ENCODE measurements around the gene KAZN.

KAZN gene

DNA sequence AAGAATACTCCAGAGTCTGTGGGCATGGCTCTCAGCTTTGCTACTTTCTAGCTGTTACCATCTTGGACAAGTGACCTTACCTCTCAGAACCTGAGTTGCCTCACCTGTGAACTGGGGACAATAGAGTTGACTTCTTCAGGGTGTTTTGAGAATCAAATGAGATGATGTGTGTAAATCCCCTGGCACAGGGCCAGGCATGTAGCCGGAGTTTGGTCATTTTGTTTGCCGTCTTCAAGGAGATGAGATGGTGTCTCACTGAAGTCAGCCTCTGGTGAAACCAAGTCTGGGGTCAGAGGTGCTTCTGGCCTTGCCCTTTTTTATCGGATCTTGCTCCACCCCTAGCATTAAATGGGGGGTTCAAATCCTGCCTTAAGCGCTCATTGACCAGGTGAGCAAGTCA, 405.9 kb downstream of the KAZN start:
- no peak for FAIRE-seq
- TF ChIP-seq POLR2A (IDR thresholded peaks at IDR 0.05; ENCODE audit: low read depth, low read length), result no peak
- DNase-seq (ENCODE audit: insufficient read length, low spot score), result no peak

DNA sequence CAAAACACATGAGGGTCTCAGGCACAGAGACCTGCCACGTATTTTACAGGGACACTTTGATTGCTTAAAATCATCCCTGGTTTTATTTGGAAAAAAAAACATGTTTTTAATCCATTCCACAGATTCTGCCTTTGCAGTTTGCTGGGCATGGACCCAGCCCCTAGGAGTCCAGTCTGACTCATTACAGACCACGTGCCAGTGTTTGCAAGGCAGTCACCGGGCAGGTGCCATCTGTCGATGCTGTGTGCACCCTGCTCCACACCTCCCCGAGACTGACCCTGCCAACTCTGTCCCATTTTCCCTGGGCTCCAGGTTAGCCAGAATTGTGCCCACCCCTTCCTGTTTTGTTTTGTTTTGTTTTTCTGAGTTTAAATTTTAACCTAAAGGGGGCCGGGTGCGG, 406.6 kb downstream of the KAZN start:
- TF ChIP-seq POLR2A (IDR thresholded peaks at IDR 0.05; ENCODE audit: low read depth, low read length), result no peak
- DNase-seq (ENCODE audit: insufficient read length, low spot score) (no peak), FAIRE-seq (no peak)

DNA sequence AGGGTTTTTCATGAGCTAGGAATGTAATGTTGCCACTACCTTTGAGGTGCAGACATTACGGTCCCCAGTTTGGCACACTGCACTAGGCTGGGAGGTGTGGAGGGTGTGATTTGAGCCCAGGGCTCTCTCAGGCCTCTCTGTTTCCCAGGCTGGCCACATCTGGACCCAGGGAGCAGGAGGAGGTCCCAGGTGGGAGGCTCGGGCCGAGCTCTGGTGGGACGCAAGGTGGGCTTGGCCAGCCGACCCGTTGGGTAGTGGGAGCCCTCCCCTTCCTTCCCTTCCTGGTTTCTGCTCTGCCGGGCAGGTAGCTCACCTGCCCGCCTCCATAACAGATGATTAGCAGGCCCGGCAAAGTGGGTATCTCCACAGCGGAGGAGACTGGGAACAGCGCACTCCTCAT, 408.9 kb downstream of the KAZN start:
- TF ChIP-seq POLR2A (IDR thresholded peaks at IDR 0.05; ENCODE audit: low read depth, low read length), result no peak
- no peak for DNase-seq (ENCODE audit: insufficient read length, low spot score)
- no peak for FAIRE-seq

DNA sequence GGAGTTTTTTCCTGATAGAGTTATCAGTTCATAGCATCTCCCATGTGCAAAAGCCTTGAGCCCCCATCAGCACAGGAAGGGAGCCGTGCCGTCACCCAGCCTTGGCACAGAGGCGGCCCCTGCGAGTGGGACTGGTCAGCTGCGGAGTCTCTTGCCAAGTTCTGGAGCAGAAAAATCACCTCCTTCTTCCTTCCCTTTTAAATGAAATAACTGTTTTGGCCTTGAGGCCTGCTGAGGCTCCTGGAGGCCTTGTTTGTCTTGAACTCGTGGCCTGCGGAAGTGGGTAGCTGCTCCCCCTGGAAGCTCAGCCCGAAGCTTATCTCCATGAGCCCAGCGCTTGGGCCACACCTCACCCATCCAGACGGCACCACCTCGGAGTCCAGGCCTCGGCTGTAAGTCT, 409.4 kb downstream of the KAZN start:
- no peak for FAIRE-seq
- no peak for DNase-seq (ENCODE audit: insufficient read length, low spot score)
- no peak for TF ChIP-seq POLR2A (IDR thresholded peaks at IDR 0.05; ENCODE audit: low read depth, low read length)

DNA sequence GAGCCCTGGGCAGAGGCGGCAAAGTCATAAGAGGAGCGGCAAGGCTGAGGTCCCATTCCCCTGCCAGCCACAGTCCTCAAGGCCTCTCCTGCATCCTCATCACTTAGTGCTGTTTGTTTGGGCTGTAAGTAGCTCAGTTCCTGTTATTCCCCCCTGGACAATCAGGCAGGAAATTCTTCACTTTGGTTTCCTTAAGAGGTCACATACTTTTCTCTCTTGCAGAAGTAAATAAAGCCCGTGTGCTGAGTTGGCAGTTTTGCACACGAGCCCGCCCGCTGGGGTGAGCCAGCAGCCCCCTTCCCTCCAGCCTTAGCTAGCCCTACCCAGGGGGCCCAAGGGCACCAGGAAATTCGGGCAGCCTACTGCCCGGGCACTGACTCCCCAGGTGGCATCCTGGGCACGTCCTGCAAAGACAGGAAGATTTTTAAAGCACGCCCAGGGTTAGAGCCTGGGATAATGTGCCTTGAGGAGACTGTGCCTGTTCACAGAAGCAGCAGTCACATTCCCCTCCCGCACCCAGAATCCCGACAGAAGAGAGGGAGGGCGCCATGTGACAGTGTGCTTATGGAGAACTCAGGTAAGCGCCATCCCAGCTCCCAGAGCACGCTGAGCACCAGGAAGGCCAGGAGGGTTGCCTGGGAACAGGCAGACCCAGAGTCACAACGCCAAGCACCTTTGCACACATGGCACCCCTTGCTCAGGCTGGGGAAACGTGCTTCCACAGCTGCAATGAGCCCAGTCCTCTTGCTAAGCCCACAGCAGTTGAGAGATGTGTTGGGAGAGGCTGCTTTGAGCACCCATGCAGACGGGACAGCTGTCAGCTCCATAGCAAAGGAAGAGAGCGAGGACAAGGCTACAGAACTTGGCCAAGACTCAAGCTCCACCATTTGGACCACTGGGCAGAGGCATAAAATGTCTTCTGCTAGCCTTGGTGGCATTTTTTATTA, 410.6 kb downstream of the KAZN start:
- DNase-seq (ENCODE audit: insufficient read length, low spot score) (no peak), FAIRE-seq (no peak)

DNA sequence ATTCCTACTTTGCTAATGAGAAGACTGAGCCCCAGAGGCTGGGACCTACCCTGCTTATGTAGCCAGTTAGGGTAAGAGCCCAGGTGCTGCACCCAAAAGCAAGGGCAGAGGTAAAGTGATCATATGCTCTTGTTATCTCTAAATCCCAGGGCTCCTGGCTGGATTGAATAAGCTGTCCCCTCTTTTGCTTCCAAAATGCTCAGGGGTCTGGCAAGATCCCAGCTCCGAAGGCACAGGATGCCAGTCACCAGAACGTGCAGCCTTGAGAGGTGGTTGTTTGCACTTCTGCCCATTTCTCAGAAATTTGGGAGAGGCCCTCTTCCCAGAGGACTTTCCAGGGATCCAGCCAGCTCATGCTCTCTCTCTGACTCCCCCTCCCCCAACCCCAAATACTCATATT, 412.7 kb downstream of the KAZN start:
- DNase-seq (ENCODE audit: insufficient read length, low spot score) (no peak), FAIRE-seq (no peak)
- no peak for TF ChIP-seq POLR2A (IDR thresholded peaks at IDR 0.05; ENCODE audit: low read depth, low read length)

More for the DNA sequence above, 410.6 kb downstream of the KAZN start:
- TF ChIP-seq POLR2A (IDR thresholded peaks at IDR 0.05; ENCODE audit: low read depth, low read length), result no peak

DNA sequence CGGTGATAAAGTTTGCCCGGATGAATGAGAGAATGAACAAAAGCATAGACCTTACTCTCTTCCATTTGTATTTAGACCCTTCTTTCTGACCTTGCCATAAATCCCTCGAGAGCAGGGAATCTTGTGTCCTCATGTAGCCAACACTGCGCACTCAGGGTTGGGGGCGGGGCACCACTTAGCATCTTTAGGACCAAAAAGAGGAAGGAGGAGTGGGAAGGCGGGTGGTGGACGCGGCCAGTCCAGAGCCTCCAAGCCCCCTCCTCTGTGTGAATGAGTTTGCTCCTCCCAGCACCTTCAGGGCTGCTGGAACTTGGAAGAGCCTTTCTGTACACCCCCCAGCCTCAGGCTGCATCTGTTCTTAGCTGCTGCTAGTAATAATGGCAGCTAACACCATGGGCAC, 413.2 kb downstream of the KAZN start:
- no peak for TF ChIP-seq POLR2A (IDR thresholded peaks at IDR 0.05; ENCODE audit: low read depth, low read length)
- FAIRE-seq, result no peak

DNA sequence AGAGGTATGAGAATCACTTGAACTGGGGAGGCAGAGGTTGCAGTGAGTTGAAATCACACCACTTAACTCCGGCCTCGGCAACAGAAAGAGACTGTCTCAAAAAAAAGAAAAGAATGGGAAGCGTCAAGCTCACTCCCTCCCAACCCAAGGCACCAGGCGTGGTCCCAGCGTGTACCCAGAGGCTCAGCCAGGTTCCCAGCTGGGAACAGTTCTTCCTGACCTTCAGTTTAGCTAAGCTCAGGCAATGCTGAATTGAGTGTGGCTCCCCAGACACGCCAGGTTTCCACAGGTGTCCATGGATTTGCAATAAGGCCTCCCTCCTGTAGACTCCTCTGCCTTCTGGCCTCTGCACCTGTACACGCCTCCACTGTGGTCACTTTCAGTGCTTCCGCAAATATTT, 414.3 kb downstream of the KAZN start:
- TF ChIP-seq POLR2A (IDR thresholded peaks at IDR 0.05; ENCODE audit: low read depth, low read length), result no peak
- FAIRE-seq (no peak), DNase-seq (ENCODE audit: insufficient read length, low spot score) (no peak)

More for the DNA sequence above, 413.2 kb downstream of the KAZN start:
- no peak for DNase-seq (ENCODE audit: insufficient read length, low spot score)

DNA sequence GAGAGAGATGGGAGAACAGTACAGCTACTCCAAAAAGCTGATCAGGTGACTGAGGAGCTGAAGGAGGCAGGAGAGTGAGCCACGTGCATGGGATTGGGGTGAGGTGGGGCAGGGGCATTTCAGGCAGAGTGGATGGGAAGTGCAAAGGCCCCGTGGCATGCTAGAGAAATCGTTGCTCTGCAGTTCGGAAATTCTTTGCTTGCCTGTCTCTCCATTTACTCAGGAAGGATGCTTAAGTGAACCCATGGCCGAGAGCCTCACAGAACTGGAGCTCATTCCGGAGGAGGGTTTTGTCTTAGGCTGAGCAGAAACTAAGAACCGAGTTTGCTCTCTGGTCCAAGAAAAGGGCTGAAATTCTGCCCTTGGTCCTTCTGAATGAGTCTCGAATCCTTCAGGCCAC, 415.3 kb downstream of the KAZN start:
- DNase-seq (ENCODE audit: insufficient read length, low spot score), result no peak
- no peak for FAIRE-seq
- no peak for TF ChIP-seq POLR2A (IDR thresholded peaks at IDR 0.05; ENCODE audit: low read depth, low read length)

DNA sequence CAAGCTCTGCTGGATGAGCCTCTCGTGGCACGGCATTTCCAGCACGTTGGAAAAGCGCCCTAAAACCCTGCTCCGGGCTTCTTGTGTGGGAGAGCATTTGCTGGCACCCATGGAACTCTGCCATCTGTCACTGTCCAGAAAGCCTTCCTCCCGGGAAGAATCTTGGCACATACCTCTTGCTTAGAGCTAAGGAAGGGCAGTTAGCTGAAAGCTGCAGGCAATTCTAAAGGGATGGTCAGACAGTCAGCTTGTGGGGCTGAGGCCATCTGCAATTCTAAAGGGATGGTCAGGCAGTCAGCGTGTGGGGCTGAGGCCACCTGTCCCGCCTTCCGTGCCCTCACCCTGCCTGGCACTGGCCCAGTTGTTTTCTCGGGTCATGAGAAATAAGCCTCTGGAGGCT, 416.0 kb downstream of the KAZN start:
- no peak for TF ChIP-seq POLR2A (IDR thresholded peaks at IDR 0.05; ENCODE audit: low read depth, low read length)
- FAIRE-seq (no peak), DNase-seq (ENCODE audit: insufficient read length, low spot score) (no peak)

DNA sequence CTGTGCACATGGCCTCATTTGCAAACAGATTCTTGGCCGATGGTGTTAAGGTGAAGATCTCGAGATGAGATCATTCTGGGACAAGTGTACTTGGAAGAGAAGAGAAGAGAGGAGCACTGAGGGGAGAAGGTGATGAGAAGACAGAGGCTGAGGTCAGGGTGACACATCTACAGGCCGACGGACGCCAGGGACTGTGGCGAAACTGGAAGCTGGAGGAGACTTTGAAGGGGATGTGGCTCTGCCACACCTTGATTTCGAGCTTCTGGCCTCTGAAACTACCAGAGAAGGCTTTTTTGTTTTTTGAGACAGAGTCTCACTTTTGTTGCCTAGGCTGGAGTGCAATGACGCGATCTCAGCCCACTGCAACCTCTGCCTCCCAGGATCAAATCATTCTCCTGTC, 417.5 kb downstream of the KAZN start:
- DNase-seq (ENCODE audit: insufficient read length, low spot score) (no peak), FAIRE-seq (no peak)
- no peak for TF ChIP-seq POLR2A (IDR thresholded peaks at IDR 0.05; ENCODE audit: low read depth, low read length)

DNA sequence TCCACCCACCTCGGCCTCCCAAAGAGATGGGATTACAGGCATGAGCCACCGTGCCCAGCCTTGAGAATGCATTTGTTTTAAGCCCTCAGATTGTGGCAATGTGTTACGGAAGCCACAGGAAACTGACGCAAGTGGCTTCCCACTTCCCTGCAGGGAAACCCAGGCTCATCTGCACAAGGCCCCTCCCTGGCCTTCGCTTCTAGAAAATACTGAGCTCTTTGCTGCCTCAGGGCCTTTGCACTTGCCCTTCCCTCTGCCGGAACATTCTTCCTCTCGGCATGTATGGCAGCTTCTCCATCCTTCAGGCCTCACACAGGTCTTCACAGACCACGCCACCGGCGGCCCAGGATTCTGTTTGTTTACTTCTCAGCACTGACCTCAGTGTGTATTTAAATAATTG, 418.0 kb downstream of the KAZN start:
- DNase-seq (ENCODE audit: insufficient read length, low spot score) (no peak), FAIRE-seq (no peak)
- TF ChIP-seq POLR2A (IDR thresholded peaks at IDR 0.05; ENCODE audit: low read depth, low read length), result no peak

DNA sequence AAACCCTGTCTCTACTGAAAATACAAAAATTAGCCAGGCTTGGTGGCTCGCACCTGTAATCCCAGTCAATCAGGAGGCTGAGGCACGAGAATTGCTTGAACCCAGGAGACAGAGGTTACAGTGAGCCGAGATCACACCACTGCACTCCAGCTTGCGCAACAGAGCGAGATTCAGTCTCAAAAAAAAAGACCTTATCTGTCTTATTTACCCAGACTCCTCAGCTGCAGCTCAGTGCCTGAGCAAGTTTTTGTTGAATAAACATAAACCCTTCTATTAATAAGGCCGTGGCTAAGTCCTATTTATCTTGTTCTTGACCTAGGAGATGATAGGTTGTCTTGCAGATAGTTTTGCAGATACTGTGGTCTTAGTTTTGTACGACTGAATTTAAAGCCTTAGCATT, 418.6 kb downstream of the KAZN start:
- no peak for DNase-seq (ENCODE audit: insufficient read length, low spot score)
- no peak for FAIRE-seq
- no peak for TF ChIP-seq POLR2A (IDR thresholded peaks at IDR 0.05; ENCODE audit: low read depth, low read length)

DNA sequence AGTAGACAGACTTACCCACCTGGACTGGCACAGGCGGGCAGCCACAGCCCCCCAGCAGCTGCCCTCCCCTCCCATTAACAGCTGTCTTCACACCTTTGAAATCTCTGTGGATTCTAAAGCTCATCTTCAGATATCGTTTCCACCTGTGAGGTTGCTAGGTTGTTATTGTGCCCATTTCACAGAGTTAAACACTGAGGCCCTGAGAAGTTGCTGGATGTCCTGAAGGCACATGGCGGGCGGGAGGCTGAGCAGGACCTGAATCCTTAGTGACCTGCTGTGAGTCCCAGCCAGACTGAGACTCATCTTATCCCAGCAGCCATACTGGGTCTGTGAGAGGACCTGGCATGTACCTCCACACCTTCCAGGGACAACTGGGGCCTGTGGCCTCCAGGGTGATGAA, 420.3 kb downstream of the KAZN start:
- TF ChIP-seq POLR2A (IDR thresholded peaks at IDR 0.05; ENCODE audit: low read depth, low read length), result no peak
- FAIRE-seq (no peak), DNase-seq (ENCODE audit: insufficient read length, low spot score) (no peak)

All from H54 (cell line).